MM.1S (cell line): Measurements from ENCODE around the gene SFN.
"Not testable (repeated sequence)": the region's sequence is repeated elsewhere in the genome, so short reads cannot be mapped to it uniquely, and the experiment has no call there.

Experiments
- DNase-seq: peaks from one replicate; pipeline ENCODE4 v3.0.0-alpha.2; 2015
- H2AFZ ChIP-seq: fragments of 300-600 bp; sonication (generic); 2 replicates; pipeline ENCODE4 v1.6.0; 2016; ENCODE audit warnings: antibody characterized with exemption, low read length
- H3F3A ChIP-seq: fragments of 300-600 bp; sonication (generic); 2 replicates; pipeline ENCODE4 v1.6.1; 2016; ENCODE audit warnings: mild to moderate bottlenecking, antibody characterized with exemption, low read length, moderate library complexity, mixed read lengths; ENCODE audit not compliant: insufficient read depth
- H3K27ac ChIP-seq: fragments of 300-600 bp; sonication (generic); 2 replicates; pipeline ENCODE4 v1.5.1; 2016; ENCODE audit warnings: mild to moderate bottlenecking, low read length
- H3K27me3 ChIP-seq: fragments of 300-600 bp; sonication (generic); replicated peaks from 2 replicates; pipeline ENCODE4 v1.6.0; 2016; ENCODE audit warnings: low read length; ENCODE audit not compliant: insufficient read depth
- H3K36me3 ChIP-seq: fragments of 300-600 bp; sonication (generic); replicated peaks from 2 replicates; pipeline ENCODE4 v1.6.1; 2016; ENCODE audit warnings: mild to moderate bottlenecking, low read length, mixed read lengths; ENCODE audit not compliant: insufficient read depth
- H3K4me1 ChIP-seq: fragments of 300-600 bp; sonication (generic); 2 replicates; pipeline ENCODE4 v1.6.1; 2016; ENCODE audit warnings: low read length, mixed read lengths
- H3K4me2 ChIP-seq: fragments of 300-600 bp; sonication (generic); 2 replicates; pipeline ENCODE4 v1.6.0; 2016; ENCODE audit warnings: low read depth, low read length
- H3K4me3 ChIP-seq: fragments of 300-600 bp; sonication (generic); 2 replicates; pipeline ENCODE4 v1.5.1; 2016; ENCODE audit warnings: low read length, mixed read lengths
- H3K79me2 ChIP-seq: fragments of 300-600 bp; sonication (generic); 2 replicates; pipeline ENCODE4 v1.6.1; 2016; ENCODE audit warnings: mixed run types, low read length, mixed read lengths
- H3K9ac ChIP-seq: fragments of 300-600 bp; sonication (generic); 2 replicates; pipeline ENCODE4 v1.6.1; 2016; ENCODE audit warnings: low read length, mixed read lengths
- H3K9me2 ChIP-seq: fragments of 300-600 bp; sonication (generic); replicated peaks from 2 replicates; pipeline ENCODE4 v1.6.1; 2016; ENCODE audit warnings: mild to moderate bottlenecking, low read length, mixed read lengths; ENCODE audit not compliant: insufficient read depth
- H3K9me3 ChIP-seq: fragments of 300-600 bp; sonication (generic); replicated peaks from 2 replicates; pipeline ENCODE4 v1.6.1; 2016; ENCODE audit warnings: mild to moderate bottlenecking, low read length, mixed read lengths; ENCODE audit not compliant: insufficient read depth
- H4K20me1 ChIP-seq: fragments of 300-600 bp; sonication (generic); 2 replicates; pipeline ENCODE4 v1.6.1; 2016; ENCODE audit warnings: mild to moderate bottlenecking, low read length, moderate library complexity, mixed read lengths; ENCODE audit not compliant: insufficient read depth
- CTCF ChIP-seq: fragments of 300-600 bp; sonication (generic); IDR thresholded peaks from 2 replicates; pipeline ENCODE4 v1.5.1; 2016; ENCODE audit warnings: antibody characterized with exemption, low read length, mixed read lengths
- EZH2 ChIP-seq: fragments of 300-600 bp; sonication (generic); optimal IDR thresholded peaks from 2 replicates; pipeline ENCODE3; 2017; ENCODE audit warnings: low read depth, mild to moderate bottlenecking, antibody characterized with exemption, low read length, mixed read lengths
- EZH2phosphoT487 ChIP-seq: fragments of 300-600 bp; sonication (generic); IDR thresholded peaks from 2 replicates; pipeline ENCODE4 v1.6.1; 2018; ENCODE audit warnings: antibody characterized with exemption, low read length

Gene SFN

DNA sequence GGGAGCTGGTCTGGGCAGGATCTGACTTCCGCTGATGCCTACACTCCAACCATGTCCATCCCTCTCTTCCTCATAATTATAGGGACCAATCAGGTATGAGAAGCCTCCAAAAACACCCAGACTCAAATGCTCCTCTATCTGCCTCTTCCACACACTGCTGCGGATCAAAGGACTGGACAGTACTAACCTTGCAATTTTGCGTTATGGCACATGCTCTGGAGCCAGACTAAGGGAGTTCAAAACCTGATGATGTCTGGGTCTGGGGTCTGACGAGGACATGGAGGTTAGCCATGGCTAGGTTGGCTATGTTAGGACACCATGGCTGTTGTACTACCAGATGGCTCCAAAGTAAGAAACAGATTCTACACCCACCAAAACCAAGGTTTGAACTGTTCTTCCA is 16.8 kb downstream of the SFN start:
- Histone ChIP-seq H3K4me3 (no peak overlapping the region), H3K4me2 (no peak overlapping the region)

DNA sequence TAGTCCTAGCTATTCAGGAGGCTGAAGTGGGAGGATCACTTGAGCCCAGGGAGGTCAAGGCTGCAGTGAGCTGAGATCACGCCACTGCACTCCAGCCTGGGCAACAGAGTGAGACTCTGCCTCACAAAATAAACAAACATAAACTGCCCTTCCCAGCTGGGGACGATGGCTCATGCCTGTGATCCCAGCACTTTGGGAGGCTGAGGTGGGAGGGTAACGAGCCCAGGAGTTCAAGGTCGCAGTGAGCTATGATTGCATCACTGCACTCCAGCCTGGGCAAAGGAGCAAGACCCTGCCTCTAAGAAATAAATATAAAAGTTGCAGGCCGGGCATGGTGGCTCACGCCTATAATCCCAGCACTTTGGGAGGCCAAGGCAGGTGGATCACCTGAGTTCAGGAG is 18.7 kb downstream of the SFN start:
- DNase-seq, H3K36me3 ChIP-seq, H3K27ac ChIP-seq, H3F3A ChIP-seq, H3K4me1 ChIP-seq, H3K4me2 ChIP-seq, H3K9me2 ChIP-seq, H4K20me1 ChIP-seq, H3K4me3 ChIP-seq, H3K9me3 ChIP-seq, H2AFZ ChIP-seq, H3K9ac ChIP-seq, H3K27me3 ChIP-seq, H3K79me2 ChIP-seq: not testable (repeated sequence)

More for the DNA sequence above, 16.8 kb downstream of the SFN start:
- H3K9me3 ChIP-seq, result no peaks in the 10 kb centered on the region
- H3K4me1 ChIP-seq, result no peaks in the 10 kb centered on the region
- no peaks in the 10 kb centered on the region for H4K20me1 ChIP-seq
- H3K27ac ChIP-seq, result no peak overlapping the region
- H3K27me3 ChIP-seq, result no peaks in the 10 kb centered on the region
- no peak overlapping the region for H2AFZ ChIP-seq
- DNase-seq, result no peak
- H3K9me2 ChIP-seq, result no peaks in the 10 kb centered on the region
- TF ChIP-seq CTCF, result no peak
- TF ChIP-seq EZH2phosphoT487, result no peak
- no peak for TF ChIP-seq EZH2
- peaks cover 6% of the 10 kb centered on the region for H3F3A ChIP-seq
- 0 out of 2 replicates have a peak, but pooled peaks cover 2% of the 10 kb centered on the region for H3K79me2 ChIP-seq
- H3K36me3 ChIP-seq, result peaks cover 6% of the 10 kb centered on the region; the same call in 1 of the 2 replicates
- no peak overlapping the region for H3K9ac ChIP-seq

DNA sequence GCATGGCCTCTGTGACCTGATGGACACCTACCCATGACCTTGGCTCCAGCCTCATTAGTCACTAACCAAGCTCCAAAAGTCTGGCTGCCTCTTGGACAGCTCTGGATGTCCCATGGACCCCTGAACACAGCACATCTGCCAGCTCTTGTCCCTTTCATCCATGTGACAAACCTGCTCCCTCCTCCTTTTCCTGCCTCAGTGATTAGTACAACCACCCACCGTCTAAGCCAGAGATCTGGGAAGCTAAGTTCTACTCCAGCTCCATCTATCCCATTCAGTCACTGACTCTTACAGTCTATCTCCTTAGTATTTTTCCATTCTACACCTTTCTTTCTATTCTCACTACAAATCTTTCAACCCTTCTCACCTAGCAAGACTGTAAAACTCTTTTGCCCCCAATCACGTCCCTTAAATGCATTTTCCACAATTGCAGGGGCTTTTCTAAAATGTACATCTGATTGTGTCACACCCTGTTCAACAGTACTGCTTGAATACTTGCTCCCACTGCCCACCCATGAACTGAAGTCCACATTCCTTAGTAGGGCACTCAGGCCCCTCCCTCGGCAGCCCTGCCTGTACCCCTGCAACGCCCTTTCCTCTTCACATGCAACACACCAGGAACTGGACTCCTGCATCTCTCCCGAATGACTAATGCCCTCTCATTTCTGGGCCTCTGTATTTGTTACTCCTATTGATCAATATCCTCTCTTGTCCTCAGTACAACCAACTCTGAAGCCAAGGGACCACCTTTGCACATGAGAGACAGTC is 19.9 kb downstream of the SFN start:
- no peak overlapping the region for H2AFZ ChIP-seq
- H3K4me1 ChIP-seq, result no peaks in the 10 kb centered on the region
- H3K9me2 ChIP-seq, result no peaks in the 10 kb centered on the region
- H3K4me3 ChIP-seq, result no peak overlapping the region
- H4K20me1 ChIP-seq, result no peaks in the 10 kb centered on the region
- peaks cover 6% of the 10 kb centered on the region; the same call in 1 of the 2 replicates for H3F3A ChIP-seq
- H3K27me3 ChIP-seq, result no peaks in the 10 kb centered on the region
- no peak for DNase-seq
- no peak overlapping the region for H3K4me2 ChIP-seq
- no peaks in the 10 kb centered on the region for H3K9me3 ChIP-seq
- peaks cover 9% of the 10 kb centered on the region for H3K79me2 ChIP-seq
- H3K36me3 ChIP-seq, result peaks cover 10% of the 10 kb centered on the region; the same call in 1 of the 2 replicates
- H3K9ac ChIP-seq, result no peak overlapping the region
- H3K27ac ChIP-seq, result no peak overlapping the region
- TF ChIP-seq CTCF (no peak), EZH2phosphoT487 (no peak), EZH2 (no peak)

DNA sequence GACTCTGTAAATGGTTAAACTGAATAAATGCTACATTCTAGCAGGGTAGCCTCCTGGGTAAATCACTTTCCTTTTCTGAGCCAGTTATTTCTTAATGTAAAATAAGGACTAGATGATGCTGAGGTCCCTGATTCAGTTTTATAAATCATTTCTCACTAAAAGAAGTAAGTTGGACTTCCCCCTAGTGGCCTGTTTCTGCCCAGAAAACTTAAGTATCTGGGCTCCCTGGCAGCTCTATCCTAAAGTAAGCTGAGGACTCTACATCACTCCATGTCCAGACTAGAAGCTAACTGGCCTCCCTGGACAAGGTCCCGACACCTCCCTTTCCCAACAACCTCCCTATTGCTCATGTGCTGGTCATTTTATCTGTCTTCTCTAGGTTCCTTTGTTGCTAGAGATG is 24.2 kb downstream of the SFN start:
- Histone ChIP-seq H3K27me3 (no peaks in the 10 kb centered on the region), H3K36me3 (peaks cover 12% of the 10 kb centered on the region; the same call in 1 of the 2 replicates), H3K4me1 (peaks cover 10% of the 10 kb centered on the region), H3F3A (no peaks in the 10 kb centered on the region), H3K27ac (no peak overlapping the region), H4K20me1 (no peaks in the 10 kb centered on the region), H2AFZ (no peak overlapping the region), H3K9me3 (no peaks in the 10 kb centered on the region), H3K4me2 (no peak overlapping the region), H3K4me3 (no peak overlapping the region), H3K9ac (no peak overlapping the region), H3K79me2 (peaks cover 30% of the 10 kb centered on the region), H3K9me2 (no peaks in the 10 kb centered on the region)
- DNase-seq, result peak; percentile 52
- TF ChIP-seq CTCF (peak; percentile 52), EZH2 (no peak), EZH2phosphoT487 (no peak)
